Immature natural killer cell (primary cell): ENCODE data around the gene FAM118A. TPM values are rescaled to one million over a fixed set of nuclear protein-coding genes. Genes with fewer than 3 reads are reported as not detected.

Experiments
- DNase-seq, 3 donors: peaks; one replicate each; pipeline ENCODE4 v3.0.0; 2022; ENCODE audit warnings: mixed read lengths in 1 of 3
- H3K27ac Mint-ChIP-seq, 6 donors: one replicate each; pipeline ENCODE4 v1.8.0; 2020; ENCODE audit warnings: mixed read lengths in 6 of 6, mild to moderate bottlenecking in 5 of 6, inconsistent platforms in 4 of 6, moderate library complexity in 3 of 6
- H3K27me3 Mint-ChIP-seq, 3 donors: one replicate each; pipeline ENCODE4 v1.8.0; 2020 to 2021; ENCODE audit warnings: low read depth in 3 of 3, mild to moderate bottlenecking in 3 of 3, mixed read lengths in 3 of 3, moderate library complexity in 3 of 3, inconsistent platforms in 1 of 3
- H3K36me3 Mint-ChIP-seq, 3 donors: one replicate each; pipeline ENCODE4 v1.8.0; 2020; ENCODE audit warnings: mixed read lengths in 3 of 3, inconsistent platforms in 2 of 3, mild to moderate bottlenecking in 2 of 3
- H3K4me1 Mint-ChIP-seq, 2 donors: one replicate each; pipeline ENCODE4 v1.8.0; 2020; ENCODE audit warnings: inconsistent platforms in 2 of 2, mild to moderate bottlenecking in 2 of 2, mixed read lengths in 2 of 2, moderate library complexity in 1 of 2
- H3K4me3 Mint-ChIP-seq, 5 donors: one replicate each; pipeline ENCODE4 v1.8.0; 2020; ENCODE audit warnings: mild to moderate bottlenecking in 5 of 5, mixed read lengths in 5 of 5, inconsistent platforms in 3 of 5, moderate library complexity in 3 of 5
- H3K9me3 Mint-ChIP-seq, 6 donors: one replicate each; pipeline ENCODE4 v1.8.0; 2020; ENCODE audit warnings: mild to moderate bottlenecking in 6 of 6, mixed read lengths in 6 of 6, inconsistent platforms in 4 of 6, moderate library complexity in 3 of 6
- polyA plus RNA-seq, 3 donors: library from polyadenylated mRNA; unstranded; fragments of 300-500 nt; fragmentation: Illumina TruSeq; gene quantifications; one replicate each; pipeline ENCODE4 v1.2.3, GENCODE V29; 2021

FAM118A gene
- polyA plus RNA-seq, 3 donors from 2014 or later, result 10.6 to 33.9 (median 14.7) TPM

GRCh38 chr22:45308391-45308956, 1.3 kb upstream of the FAM118A start:
- Mint-ChIP-seq H3K4me1 (peaks cover 22% of the 10 kb centered on the region in 2 donors), H3K9me3 (no peaks in the 10 kb centered on the region), H3K27ac (peak overlapping the region; percentile 79 to 95 (median 92)), H3K4me3 (peak overlapping the region; percentile 85 to 90 (median 88)), H3K27me3 (peaks cover 8 to 14% (median 13%) of the 10 kb centered on the region in 3 donors), H3K36me3 (no peaks in the 10 kb centered on the region)
- no peak for DNase-seq

- Mint-ChIP-seq H3K36me3 (no peaks in the 10 kb centered on the region), H3K4me3 (peak overlapping the region; percentile 85 to 90 (median 88)), H3K9me3 (no peaks in the 10 kb centered on the region), H3K27me3 (peaks cover 8 to 14% (median 11%) of the 10 kb centered on the region in 3 donors), H3K4me1 (peaks cover 22% of the 10 kb centered on the region in 2 donors), H3K27ac (peak overlapping the region; percentile 79 to 95 (median 92))
- DNase-seq, result peak in 2 of 3 donors; percentile 9 to 24
Measured at GRCh38 chr22:45308957-45309421, 745 bp upstream of the FAM118A start.

DNA sequence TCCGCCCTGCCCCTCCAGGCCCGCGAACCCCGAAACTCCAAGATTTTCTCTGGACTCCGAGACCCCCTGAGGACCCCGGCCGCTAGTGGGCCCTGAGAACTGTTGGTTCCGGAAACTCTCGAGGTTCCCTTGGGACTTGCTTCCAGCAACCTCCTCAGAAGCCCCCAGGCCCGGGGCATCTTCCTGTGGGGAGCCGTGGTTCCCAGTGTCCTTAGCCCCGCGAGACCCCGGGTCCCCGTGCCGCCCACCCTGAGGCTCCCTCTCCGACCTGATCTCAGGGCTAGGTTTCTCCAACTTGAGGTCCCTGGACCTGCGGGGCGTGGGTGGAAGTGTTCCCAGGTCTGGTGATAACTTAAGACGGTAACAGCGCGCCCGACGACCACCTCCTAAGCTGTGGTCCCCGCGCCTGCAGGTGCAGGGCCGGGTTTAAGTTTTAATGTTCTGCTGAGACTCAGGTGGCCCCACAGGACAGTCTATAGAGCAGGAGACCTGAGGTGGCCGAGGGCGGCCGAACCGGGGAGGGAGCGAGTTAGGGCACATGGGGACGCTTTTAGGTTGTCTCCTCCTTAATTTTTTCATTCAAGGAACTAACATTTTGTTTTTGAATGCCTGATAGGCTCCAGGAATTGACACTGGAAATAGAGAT, 720 bp downstream of the FAM118A start:
- H3K4me3 Mint-ChIP-seq, result peak overlapping the region; percentile 72 to 90 (median 79)
- H3K4me1 Mint-ChIP-seq, result peaks cover 22% of the 10 kb centered on the region in 2 donors
- peaks cover 6 to 14% (median 11%) of the 10 kb centered on the region in 3 donors for H3K27me3 Mint-ChIP-seq
- no peaks in the 10 kb centered on the region for H3K9me3 Mint-ChIP-seq
- no peak for DNase-seq
- H3K27ac Mint-ChIP-seq, result peak overlapping the region in 5 of 6 donors; percentile 54 to 90 (median 65)
- H3K36me3 Mint-ChIP-seq, result no peaks in the 10 kb centered on the region

DNA sequence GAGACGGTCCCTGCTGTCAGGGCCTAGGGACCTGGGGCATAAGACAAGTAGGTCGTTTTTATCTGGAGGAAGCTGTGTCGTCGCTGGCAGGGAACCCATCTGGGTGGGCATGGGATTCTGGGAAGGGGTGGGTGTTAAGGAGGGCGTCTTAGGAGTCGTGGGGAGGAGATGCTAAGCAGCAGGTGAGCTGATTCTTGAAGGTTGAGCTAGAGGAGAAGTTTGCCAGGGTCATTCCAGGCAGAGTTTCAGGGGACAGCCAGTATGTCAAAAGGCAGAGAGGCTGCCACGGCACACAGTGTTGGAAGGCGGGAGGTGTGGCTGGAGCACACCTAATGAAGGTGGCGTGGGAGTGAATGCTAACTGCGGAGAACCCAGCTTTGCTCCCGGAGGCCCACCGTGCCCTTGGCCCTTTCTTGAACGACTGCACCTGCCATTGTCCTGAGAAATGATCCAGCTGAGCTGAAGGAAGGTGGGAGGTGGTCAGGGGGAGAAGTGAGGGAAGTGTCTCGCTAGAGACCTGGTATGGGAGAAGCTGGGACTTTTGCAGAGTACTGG, 1.3 kb downstream of the FAM118A start:
- Mint-ChIP-seq H3K9me3 (no peaks in the 10 kb centered on the region), H3K4me3 (peak overlapping the region; percentile 72 to 90 (median 79)), H3K27me3 (peaks cover 6 to 14% (median 11%) of the 10 kb centered on the region in 3 donors), H3K36me3 (no peaks in the 10 kb centered on the region), H3K4me1 (peaks cover 22% of the 10 kb centered on the region in 2 donors), H3K27ac (peak overlapping the region; percentile 54 to 90 (median 64))
- no peak for DNase-seq

- no peaks in the 10 kb centered on the region for H3K9me3 Mint-ChIP-seq
- peak overlapping the region in 4 of 6 donors; percentile 49 to 73 (median 54) for H3K27ac Mint-ChIP-seq
- H3K4me3 Mint-ChIP-seq, result no peak overlapping the region
- peaks cover 22 to 28% of the 10 kb centered on the region in 2 donors for H3K4me1 Mint-ChIP-seq
- H3K36me3 Mint-ChIP-seq, result no peaks in the 10 kb centered on the region
- peaks cover 6 to 14% (median 11%) of the 10 kb centered on the region in 3 donors for H3K27me3 Mint-ChIP-seq
- DNase-seq, result no peak
Measured at GRCh38 chr22:45312415-45312814, 2.7 kb downstream of the FAM118A start.

DNA sequence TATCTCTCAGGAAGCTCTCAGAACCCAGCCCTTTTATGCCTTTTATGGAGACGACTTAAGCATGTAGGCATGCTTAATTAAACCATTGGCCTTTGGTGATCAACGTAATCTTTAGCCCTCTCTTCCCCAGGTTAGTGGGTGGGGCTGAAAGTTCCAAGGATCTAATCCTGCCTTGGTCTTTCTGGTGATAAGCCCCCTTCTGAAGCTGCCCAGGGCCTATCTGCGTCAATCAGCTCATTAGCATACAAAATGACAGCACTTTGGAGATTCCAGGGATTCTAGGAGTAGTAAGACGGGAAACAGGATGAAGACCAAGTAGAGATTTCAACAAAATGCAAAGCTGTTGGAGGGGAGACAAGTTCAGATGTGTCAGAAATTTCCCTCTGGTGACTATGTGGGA, 3.1 kb downstream of the FAM118A start:
- H3K27me3 Mint-ChIP-seq, result peaks cover 6 to 15% (median 11%) of the 10 kb centered on the region in 3 donors
- H3K27ac Mint-ChIP-seq, result peak overlapping the region in 4 of 6 donors; percentile 49 to 73 (median 54)
- no peak for DNase-seq
- no peaks in the 10 kb centered on the region for H3K36me3 Mint-ChIP-seq
- no peak overlapping the region for H3K4me3 Mint-ChIP-seq
- peaks cover 26 to 32% of the 10 kb centered on the region in 2 donors for H3K4me1 Mint-ChIP-seq
- H3K9me3 Mint-ChIP-seq, result no peaks in the 10 kb centered on the region

DNA sequence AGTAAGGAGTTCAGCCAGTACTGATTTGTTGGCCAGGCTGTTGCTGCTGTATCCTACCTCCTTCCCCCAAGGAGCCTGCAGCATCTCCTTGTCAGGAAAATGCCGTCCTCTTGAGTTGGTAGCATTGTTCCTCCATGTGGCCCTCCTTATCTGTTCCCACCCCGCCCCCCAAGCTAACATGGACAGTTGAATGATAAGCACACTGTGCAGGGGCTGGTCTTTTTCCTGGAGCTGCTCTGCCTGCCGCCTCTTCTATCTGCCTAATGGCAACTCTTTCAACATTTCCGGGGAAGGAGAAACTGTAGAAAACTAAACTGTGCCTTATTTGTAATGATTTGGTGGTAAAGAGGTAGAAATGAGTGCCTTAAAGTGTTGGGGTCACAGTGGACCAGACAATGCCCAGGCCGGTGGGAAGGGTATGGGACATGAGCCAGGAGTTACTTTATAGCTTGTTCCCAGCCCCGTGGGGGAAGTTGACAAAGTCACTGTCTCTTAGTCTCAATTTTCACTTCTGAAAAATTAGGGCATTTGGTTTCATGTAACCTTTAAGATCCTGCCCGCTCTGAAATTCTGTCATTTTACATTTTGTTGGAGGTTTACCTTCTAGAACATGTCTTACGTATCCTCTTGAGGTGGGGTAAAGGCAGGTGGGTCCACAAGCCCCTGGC, 4.5 kb downstream of the FAM118A start:
- Mint-ChIP-seq H3K4me1 (peaks cover 32 to 38% of the 10 kb centered on the region in 2 donors), H3K27ac (peak overlapping the region in 2 of 6 donors; percentile 29 to 47)

GRCh38 chr22:45314786-45315185, 5.1 kb downstream of the FAM118A start:
- H3K27ac Mint-ChIP-seq, result peak overlapping the region in 1 of 6 donors; percentile 27
- no peaks in the 10 kb centered on the region for H3K36me3 Mint-ChIP-seq
- no peak for DNase-seq
- no peaks in the 10 kb centered on the region for H3K9me3 Mint-ChIP-seq
- peaks cover 9 to 21% (median 11%) of the 10 kb centered on the region in 3 donors for H3K27me3 Mint-ChIP-seq
- peaks cover 34 to 41% of the 10 kb centered on the region in 2 donors for H3K4me1 Mint-ChIP-seq
- no peak overlapping the region for H3K4me3 Mint-ChIP-seq

More for the DNA sequence above, 4.5 kb downstream of the FAM118A start:
- Mint-ChIP-seq H3K9me3 (no peaks in the 10 kb centered on the region), H3K4me3 (no peak overlapping the region), H3K27me3 (peaks cover 10 to 20% (median 12%) of the 10 kb centered on the region in 3 donors), H3K36me3 (no peaks in the 10 kb centered on the region)
- no peak for DNase-seq

DNA sequence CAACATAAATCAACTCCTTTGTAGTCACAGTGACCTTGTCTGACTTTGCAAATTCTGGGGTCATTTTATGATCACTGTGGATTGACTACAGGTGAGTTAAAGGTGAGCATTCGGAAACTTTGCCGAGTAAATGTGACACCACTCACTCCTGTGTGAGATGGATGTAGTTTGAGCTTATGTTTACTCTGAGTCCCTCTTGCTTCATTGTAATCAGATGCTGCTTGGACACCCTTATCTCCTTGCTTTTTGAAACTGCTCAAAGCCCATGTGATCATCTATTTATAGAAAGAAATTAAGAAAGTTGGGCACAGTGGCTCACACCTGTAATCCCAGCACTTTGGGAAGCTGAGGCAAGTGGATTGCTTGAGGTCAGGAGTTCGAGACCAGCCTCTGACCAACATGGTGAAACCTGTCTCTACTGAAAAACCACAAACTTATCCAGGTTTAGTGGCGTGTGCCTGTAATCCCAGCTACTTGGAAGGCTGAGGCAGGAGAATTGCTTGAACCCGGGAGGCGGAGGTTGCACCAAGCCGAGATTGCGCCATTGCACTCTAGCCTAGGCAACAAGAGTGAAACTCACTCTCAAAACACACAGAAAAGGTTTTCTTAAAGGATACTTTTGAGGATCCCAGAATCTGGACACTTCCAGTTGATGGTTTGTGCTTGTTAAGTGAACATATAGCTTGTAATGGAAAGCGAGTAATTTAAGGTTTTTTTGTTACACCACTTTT, 7.2 kb downstream of the FAM118A start:
- DNase-seq, result no peak
- no peaks in the 10 kb centered on the region for H3K9me3 Mint-ChIP-seq
- H3K36me3 Mint-ChIP-seq, result no peaks in the 10 kb centered on the region
- H3K27me3 Mint-ChIP-seq, result peaks cover 6 to 18% (median 11%) of the 10 kb centered on the region in 3 donors
- H3K4me1 Mint-ChIP-seq, result peaks cover 29 to 34% of the 10 kb centered on the region in 2 donors
- H3K27ac Mint-ChIP-seq, result peak overlapping the region; percentile 28 to 99 (median 98)
- peak overlapping the region in 1 of 5 donors; percentile 40 for H3K4me3 Mint-ChIP-seq

DNA sequence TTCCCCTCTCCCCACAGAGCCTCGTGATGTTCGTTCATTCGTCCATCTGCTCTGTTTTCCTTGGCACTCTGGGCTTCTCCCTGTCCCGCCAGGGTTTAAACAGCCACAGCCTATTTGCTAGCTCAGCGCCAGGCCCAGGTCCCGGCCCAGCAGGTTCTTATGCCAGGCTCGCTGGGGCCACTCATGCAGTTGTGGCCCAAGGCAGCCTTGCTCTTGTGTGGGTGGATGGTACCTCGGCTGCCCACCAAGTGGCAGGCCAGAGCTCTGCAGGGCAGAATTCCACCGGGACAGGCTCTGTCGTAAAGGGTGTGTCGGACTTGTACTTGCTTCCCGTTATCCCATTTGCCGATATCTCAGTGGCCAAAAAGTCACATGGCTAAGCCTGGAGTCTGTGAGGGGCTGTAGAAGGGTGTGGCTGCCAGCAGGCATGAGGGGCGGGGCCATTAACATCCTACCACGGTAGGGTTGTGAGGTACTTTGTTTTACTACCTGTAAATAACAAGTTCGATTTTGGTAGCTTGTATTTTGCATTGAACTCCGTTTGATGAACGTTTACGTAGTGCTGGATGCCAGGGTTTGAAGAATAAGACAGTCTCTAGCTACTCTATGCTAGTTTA, 7.9 kb downstream of the FAM118A start:
- DNase-seq, result peak in 1 of 3 donors; percentile 12
- Mint-ChIP-seq H3K27ac (peak overlapping the region; percentile 97 to 100 (median 99)), H3K4me1 (peaks cover 29 to 34% of the 10 kb centered on the region in 2 donors), H3K9me3 (no peaks in the 10 kb centered on the region), H3K36me3 (peaks cover 0 to 4% (median 0%) of the 10 kb centered on the region in 3 donors), H3K27me3 (peaks cover 6 to 18% (median 11%) of the 10 kb centered on the region in 3 donors), H3K4me3 (peak overlapping the region; percentile 70 to 87 (median 81))

- Mint-ChIP-seq H3K36me3 (peaks cover 0 to 6% (median under 1%) of the 10 kb centered on the region in 3 donors), H3K4me1 (peaks cover 29 to 34% of the 10 kb centered on the region in 2 donors), H3K4me3 (peak overlapping the region; percentile 70 to 87 (median 81)), H3K27me3 (peaks cover 6 to 18% (median 11%) of the 10 kb centered on the region in 3 donors), H3K9me3 (no peaks in the 10 kb centered on the region), H3K27ac (peak overlapping the region; percentile 97 to 100 (median 99))
- DNase-seq, result peak; percentile 84 to 90 (median 86)
Measured at GRCh38 chr22:45318168-45318557, 8.4 kb downstream of the FAM118A start.

DNA sequence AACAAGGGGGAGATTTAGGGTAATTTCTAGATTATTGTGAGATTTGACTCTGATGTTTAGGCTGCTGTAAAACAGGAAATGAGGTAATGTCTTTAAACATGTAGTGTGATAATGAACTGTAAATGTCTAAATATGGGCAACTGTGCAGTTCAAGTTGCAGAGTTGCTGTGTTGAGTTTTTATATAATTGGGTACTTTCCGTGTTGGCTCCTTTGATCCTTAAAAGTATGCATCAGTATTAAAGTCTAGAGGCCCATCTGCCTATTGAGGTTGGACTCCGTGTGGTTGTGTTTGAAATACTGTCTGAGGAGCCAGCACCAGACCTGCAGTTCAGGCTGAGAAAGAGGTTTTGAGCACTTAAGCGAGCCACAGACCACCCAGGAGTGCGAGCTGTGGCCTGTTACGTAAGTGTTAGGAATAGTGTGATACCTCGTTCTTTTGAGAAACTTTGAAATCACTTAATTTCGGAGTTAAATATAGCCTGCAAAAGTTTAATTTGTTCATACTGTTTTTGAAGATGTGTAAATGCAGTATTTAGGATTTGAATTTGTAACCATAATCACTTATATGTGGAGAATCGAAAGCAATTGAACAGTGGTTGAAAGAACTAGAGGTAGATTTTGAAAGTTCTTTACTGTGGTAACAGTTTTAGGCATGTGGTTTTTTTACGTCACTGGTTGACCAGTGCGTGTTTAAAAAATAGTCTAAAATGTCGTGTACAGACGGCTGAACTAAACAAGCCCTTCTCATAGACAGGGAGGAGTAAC, 9.0 kb downstream of the FAM118A start:
- H3K27ac Mint-ChIP-seq, result peak overlapping the region; percentile 97 to 100 (median 99)
- peak overlapping the region; percentile 70 to 87 (median 81) for H3K4me3 Mint-ChIP-seq
- H3K36me3 Mint-ChIP-seq, result peaks cover 3 to 12% (median 7%) of the 10 kb centered on the region in 3 donors
- H3K9me3 Mint-ChIP-seq, result no peaks in the 10 kb centered on the region
- peaks cover 6 to 18% (median 11%) of the 10 kb centered on the region in 3 donors for H3K27me3 Mint-ChIP-seq
- peak; percentile 81 to 85 (median 83) for DNase-seq
- peaks cover 29 to 34% of the 10 kb centered on the region in 2 donors for H3K4me1 Mint-ChIP-seq
